Left lung (tissue), 10 donors: ENCODE data around the gene RIPOR3. TPM values are rescaled to one million over a fixed set of nuclear protein-coding genes. Genes with fewer than 3 reads are reported as not detected.

ENCODE experiments used
- ATAC-seq: fragments of 200-7000 bp; cut with Tn5 transposase; one replicate; pipeline ENCODE4 v1.9.1; 2020; ENCODE audit warnings: moderate library complexity
- DNase-seq, 4 donors: peaks; one replicate each; pipeline ENCODE4 v3.0.0-alpha.2; 2013 to 2020
- H3K27ac ChIP-seq, 2 donors: fragments of 200-600 bp; sonication (generic) in 1 of 2; one replicate each; pipeline versions ENCODE4 v1.5.0 to v1.8.0; 2020 to 2021
- H3K27me3 ChIP-seq, 2 donors: fragments of 200-600 bp; sonication (generic) in 1 of 2; one replicate each; pipeline versions ENCODE4 v1.5.0 to v1.8.0; 2020 to 2021
- H3K36me3 ChIP-seq, 2 donors: fragments of 200-600 bp; sonication (generic) in 1 of 2; one replicate each; pipeline versions ENCODE4 v1.5.0 to v1.8.0; 2020 to 2021
- H3K4me1 ChIP-seq, 2 donors: fragments of 200-600 bp; one replicate each; pipeline ENCODE4 v1.8.0; 2021
- H3K4me3 ChIP-seq, 2 donors: fragments of 200-600 bp; sonication (generic) in 1 of 2; one replicate each; pipeline versions ENCODE4 v1.5.0 to v1.8.0; 2020 to 2021; ENCODE audit warnings: mild to moderate bottlenecking in 1 of 2
- H3K9me3 ChIP-seq, 2 donors: fragments of 200-600 bp; sonication (generic) in 1 of 2; one replicate each; pipeline versions ENCODE4 v1.5.0 to v1.8.0; 2020 to 2021
- intact Hi-C, 2 donors: fragments of 100-400 bp; cut with DNase I; formaldehyde crosslinking; loops; one replicate each; pipeline versions ENCODE4 v1.11.2 to v1.14.2; 2022
- polyA plus RNA-seq, 6 donors: library from polyadenylated mRNA; unstranded; fragments of 120-200 nt; gene quantifications; one replicate each; pipeline ENCODE4 v1.2.1, GENCODE V29; 2013; ENCODE audit not compliant: insufficient read length in 6 of 6
- total RNA-seq, 2 donors: library from RNA; stranded (reverse); fragmentation: NEBNext Ultra II Directional; extraction: Animal tissue kit (Norgen Biotek cat#: 25700); gene quantifications; one replicate each; pipeline ENCODE4 v1.2.1, GENCODE V29; 2021
- TF ChIP-seq, protein P1 (sequence below), 2 donors: fragments of 200-600 bp; sonication (generic) in 1 of 2; IDR thresholded peaks; one replicate each; pipeline versions ENCODE4 v1.5.0 to v1.8.0; 2021; ENCODE audit warnings: antibody characterized with exemption in 2 of 2
- donor health status: DM: no; HTN: yes; CAD: no.
- donor health status: DM: no; HTN: no; CAD: no.

RIPOR3 gene
- total and polyA plus RNA-seq, 8 donors, result 2.0 to 7.0 (median 2.8) TPM

DNA sequence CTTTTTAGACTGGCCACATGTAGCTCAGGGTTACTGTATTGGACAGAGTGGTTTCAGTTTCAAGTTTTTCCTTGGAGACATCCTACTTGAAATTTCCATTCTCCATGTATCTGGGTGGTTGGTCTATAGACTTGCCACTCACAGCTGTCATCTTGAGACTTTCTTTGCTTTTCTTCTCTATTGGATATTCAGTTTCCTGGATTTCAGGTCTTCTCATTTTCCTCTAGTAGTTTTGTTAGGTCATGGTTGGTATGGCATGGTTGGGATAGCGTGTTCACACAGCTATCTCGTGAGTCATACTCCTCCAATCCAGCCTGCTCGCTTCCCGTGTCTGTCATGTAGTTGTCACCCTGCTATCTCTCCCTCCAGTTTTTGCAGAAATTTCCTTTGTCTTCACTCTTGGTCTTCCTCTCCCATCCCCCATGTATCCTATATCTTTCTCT is 132.8 kb downstream of the RIPOR3 start:
- Histone ChIP-seq H3K9me3 (no peaks in the 10 kb centered on the region), H3K27ac (no peak overlapping the region), H3K27me3 (no peaks in the 10 kb centered on the region), H3K4me3 (no peak overlapping the region), H3K4me1 (peaks cover 22 to 51% of the 10 kb centered on the region in 2 donors), H3K36me3 (peaks cover 0 to 37% of the 10 kb centered on the region in 2 donors)
- DNase-seq (no peak), ATAC-seq (no peak)
- TF ChIP-seq, protein P1, sequence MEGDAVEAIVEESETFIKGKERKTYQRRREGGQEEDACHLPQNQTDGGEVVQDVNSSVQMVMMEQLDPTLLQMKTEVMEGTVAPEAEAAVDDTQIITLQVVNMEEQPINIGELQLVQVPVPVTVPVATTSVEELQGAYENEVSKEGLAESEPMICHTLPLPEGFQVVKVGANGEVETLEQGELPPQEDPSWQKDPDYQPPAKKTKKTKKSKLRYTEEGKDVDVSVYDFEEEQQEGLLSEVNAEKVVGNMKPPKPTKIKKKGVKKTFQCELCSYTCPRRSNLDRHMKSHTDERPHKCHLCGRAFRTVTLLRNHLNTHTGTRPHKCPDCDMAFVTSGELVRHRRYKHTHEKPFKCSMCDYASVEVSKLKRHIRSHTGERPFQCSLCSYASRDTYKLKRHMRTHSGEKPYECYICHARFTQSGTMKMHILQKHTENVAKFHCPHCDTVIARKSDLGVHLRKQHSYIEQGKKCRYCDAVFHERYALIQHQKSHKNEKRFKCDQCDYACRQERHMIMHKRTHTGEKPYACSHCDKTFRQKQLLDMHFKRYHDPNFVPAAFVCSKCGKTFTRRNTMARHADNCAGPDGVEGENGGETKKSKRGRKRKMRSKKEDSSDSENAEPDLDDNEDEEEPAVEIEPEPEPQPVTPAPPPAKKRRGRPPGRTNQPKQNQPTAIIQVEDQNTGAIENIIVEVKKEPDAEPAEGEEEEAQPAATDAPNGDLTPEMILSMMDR (IDR thresholded peaks at IDR 0.05), result no peak
- intact Hi-C loops, result no loop called here

DNA sequence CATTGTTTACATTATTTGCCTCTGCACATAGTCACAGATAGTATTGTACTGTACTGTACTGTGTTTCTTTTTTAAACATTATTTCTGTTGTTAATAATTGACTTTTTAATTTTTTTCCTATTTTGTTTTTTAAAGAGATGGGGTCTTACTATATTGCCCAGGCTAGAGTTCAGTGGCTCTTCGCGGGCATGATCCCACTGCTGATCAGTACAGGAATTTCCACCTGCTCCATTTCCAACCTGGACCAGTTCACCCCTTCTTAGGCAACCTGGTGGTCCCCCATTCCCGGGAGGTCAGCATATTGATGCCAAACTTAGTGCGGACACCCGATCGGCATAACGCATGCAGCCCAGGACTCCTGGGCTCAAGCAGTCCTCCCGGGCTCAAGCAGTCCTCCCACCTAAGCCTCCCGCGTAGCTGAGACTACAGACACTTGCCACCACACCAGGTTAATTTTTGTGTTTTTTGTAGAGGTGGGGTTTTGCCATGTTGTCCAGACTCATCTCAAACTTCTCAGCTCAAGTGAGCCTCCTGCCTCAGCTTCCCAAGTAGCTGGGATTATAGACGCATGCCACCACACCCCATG is 133.7 kb downstream of the RIPOR3 start:
- no peak for DNase-seq
- intact Hi-C loops, result no loop called here
- Histone ChIP-seq H3K4me3 (no peak overlapping the region), H3K9me3 (no peaks in the 10 kb centered on the region), H3K27me3 (no peaks in the 10 kb centered on the region), H3K36me3 (peaks cover 0 to 28% of the 10 kb centered on the region in 2 donors), H3K27ac (no peak overlapping the region), H3K4me1 (peaks cover 21 to 52% of the 10 kb centered on the region in 2 donors)
- TF ChIP-seq, protein P1 (IDR thresholded peaks at IDR 0.05), result no peak
- ATAC-seq, result no peak

DNA sequence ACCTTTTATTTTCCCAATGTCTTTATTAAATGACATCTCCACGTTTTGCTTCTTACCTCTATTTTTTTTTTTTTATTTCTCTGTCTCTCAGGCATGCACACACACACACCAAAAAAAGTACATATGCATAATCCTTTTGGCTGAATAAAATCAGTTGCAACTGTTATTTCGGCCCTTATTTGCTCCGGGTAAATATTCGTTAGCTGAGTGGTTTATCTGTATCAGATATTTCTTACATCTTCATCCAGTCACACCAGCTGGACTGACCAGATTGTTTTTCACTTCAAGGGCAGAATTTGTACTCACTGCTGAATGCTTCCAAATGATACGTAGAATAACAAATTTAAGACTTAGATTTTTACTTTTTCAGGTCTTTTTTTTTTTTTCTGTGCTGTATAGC is 135.7 kb downstream of the RIPOR3 start:
- no peak overlapping the region for H3K27ac ChIP-seq
- intact Hi-C loops, result no loop called here

DNA sequence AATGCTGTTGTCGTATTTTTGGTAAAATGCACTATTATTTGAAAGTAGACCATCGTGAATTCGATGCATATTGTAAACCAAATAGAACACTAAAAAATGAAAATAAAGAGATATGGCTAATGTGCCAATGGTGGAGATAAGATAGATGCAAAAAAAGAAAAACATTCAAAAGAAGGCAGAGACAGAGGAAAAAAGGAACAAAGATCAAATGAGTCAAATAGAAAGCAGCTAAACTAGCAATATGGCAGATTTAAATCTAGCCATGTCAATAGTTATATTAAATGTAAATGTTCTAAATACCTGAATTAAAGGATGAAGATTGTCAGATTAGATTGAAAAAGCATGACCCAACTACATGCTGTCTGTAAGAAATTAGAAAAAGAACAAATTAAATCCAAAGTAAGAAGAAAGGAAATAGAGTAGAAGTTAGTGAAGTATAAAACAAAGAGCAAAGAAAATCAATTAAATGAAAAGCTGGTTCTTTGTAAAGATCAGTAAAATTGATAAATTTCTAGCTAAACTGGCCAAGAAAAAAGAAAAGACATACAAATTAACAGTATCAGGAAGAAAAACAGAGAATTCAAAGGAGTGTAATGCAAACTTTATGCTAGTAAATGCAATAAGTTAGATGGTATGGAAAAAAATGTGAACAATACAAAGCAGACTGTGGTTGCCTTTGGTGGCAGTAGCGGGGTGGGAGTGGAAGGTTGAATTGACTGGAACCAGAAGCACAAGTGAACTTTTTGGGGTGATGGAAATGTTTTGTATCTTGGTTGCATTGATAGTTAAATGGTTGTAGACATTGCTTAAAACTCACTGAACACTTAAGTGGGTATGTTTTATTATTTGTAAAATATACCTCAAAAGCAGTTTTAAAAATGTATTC is 136.4 kb downstream of the RIPOR3 start:
- peaks cover 4 to 42% of the 10 kb centered on the region in 2 donors for H3K4me1 ChIP-seq
- peaks cover 0 to 10% of the 10 kb centered on the region in 2 donors for H3K36me3 ChIP-seq
- no peak overlapping the region for H3K4me3 ChIP-seq
- intact Hi-C loops, result no loop called here
- TF ChIP-seq, protein P1 (IDR thresholded peaks at IDR 0.05), result no peak
- no peak overlapping the region for H3K27ac ChIP-seq
- no peak for DNase-seq
- no peaks in the 10 kb centered on the region for H3K9me3 ChIP-seq
- no peak for ATAC-seq
- no peaks in the 10 kb centered on the region for H3K27me3 ChIP-seq

More for the DNA sequence above, 135.7 kb downstream of the RIPOR3 start:
- DNase-seq (no peak), ATAC-seq (no peak)
- H3K9me3 ChIP-seq, result no peaks in the 10 kb centered on the region
- no peaks in the 10 kb centered on the region for H3K27me3 ChIP-seq
- H3K36me3 ChIP-seq, result peaks cover 0 to 10% of the 10 kb centered on the region in 2 donors
- TF ChIP-seq, protein P1 (IDR thresholded peaks at IDR 0.05), result no peak
- H3K4me3 ChIP-seq, result no peak overlapping the region
- H3K4me1 ChIP-seq, result peaks cover 5 to 45% of the 10 kb centered on the region in 2 donors

- H3K4me3 ChIP-seq, result no peak overlapping the region
- H3K36me3 ChIP-seq, result peaks cover 0 to 20% of the 10 kb centered on the region in 2 donors
- no peak overlapping the region for H3K27ac ChIP-seq
- no peaks in the 10 kb centered on the region for H3K27me3 ChIP-seq
- ATAC-seq (no peak), DNase-seq (no peak)
- intact Hi-C loops, result no loop called here
- H3K4me1 ChIP-seq, result peaks cover 9 to 53% of the 10 kb centered on the region in 2 donors
- TF ChIP-seq, protein P1 (IDR thresholded peaks at IDR 0.05), result no peak
- no peaks in the 10 kb centered on the region for H3K9me3 ChIP-seq
Measured at GRCh38 chr20:50552979-50553378, 138.4 kb downstream of the RIPOR3 start.
